KOPT-K1 (cell line): ENCODE results near the gene PROX1.

Experiments
- H3K27ac ChIP-seq: fragments of 200-600 bp; sonication (generic); 2 replicates; pipeline ENCODE4 v1.5.1; 2016; ENCODE audit warnings: antibody characterized with exemption, mild to moderate bottlenecking, low read depth, low read length; ENCODE audit not compliant: poor library complexity, severe bottlenecking
- H3K36me3 ChIP-seq: fragments of 200-600 bp; sonication (generic); 2 replicates; pipeline ENCODE4 v1.5.1; 2017; ENCODE audit warnings: antibody characterized with exemption, mild to moderate bottlenecking, low read length, moderate library complexity; ENCODE audit not compliant: insufficient read depth
- H3K9me3 ChIP-seq: fragments of 200-600 bp; sonication (generic); 2 replicates; pipeline ENCODE4 v1.5.1; 2017; ENCODE audit warnings: antibody characterized with exemption, low read length, mild to moderate bottlenecking; ENCODE audit not compliant: insufficient read depth, poor library complexity, severe bottlenecking

PROX1 gene

DNA sequence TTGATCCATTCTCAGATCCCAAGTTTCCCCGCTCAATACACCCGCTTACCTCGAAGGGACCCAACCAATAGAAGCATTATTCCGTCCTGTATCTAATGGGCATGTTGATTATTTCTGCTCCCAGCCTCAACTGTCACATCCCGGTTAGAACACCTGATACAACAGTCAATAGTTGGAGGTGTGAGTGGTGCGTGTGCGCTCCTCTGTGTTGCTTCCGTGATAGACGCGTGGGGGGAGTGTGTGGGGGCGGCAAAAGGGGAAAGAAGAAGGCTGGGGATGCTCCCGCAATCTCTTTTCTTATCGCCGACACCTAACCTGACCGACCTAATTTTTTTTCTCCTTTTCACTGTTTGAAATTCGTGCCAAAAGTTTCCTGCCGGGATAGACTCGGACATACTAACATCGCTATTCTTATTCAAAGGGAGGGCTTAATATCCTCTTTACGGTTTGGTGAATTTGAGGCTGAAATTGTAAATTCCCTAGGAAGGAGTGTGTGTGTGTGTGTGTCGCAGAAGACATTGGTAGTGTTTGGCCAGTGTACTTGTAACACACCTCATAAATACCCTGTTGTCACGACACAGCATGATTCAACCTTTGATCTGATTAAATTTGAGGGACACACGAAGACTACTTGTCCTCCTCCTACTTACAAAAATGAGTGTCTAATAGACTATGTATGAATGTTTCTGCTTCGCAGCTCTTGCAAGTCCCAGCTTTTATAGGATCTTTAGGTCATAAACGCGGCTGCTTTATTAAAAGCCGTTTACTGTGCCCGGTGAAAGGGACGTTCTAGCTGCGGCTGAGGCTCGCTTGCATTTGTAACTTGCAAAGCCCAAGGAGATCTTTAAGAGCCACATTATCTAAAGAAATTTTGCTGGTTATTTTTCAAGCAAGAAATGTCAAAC, 1.5 kb upstream of the PROX1 start:
- H3K9me3 ChIP-seq, result no peaks in the 10 kb centered on the region
- H3K36me3 ChIP-seq, result no peaks in the 10 kb centered on the region
- H3K27ac ChIP-seq, result no peak overlapping the region

DNA sequence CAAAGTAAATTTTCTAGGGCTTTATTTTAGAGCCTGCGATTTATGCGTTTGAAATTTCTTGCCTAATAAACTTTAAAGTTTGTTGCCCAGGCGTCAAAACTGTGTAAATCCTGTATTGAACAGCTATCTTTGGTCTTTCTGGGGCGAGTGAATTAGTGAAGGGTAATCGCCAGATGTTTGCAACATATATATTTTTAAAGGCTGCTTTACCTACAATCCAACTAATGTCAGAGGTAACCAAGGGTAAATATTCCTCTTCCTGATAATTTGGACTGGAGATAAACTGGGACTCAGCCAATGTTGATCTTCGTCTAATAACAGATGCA, 885 bp upstream of the PROX1 start:
- Histone ChIP-seq H3K27ac (no peak overlapping the region), H3K9me3 (no peaks in the 10 kb centered on the region), H3K36me3 (no peaks in the 10 kb centered on the region)

- Histone ChIP-seq H3K9me3 (no peaks in the 10 kb centered on the region), H3K27ac (peak overlapping the region; percentile 54), H3K36me3 (no peaks in the 10 kb centered on the region)
These were observed 299 bp upstream of the PROX1 start for GRCh38 chr1:213987422-213987926.

DNA sequence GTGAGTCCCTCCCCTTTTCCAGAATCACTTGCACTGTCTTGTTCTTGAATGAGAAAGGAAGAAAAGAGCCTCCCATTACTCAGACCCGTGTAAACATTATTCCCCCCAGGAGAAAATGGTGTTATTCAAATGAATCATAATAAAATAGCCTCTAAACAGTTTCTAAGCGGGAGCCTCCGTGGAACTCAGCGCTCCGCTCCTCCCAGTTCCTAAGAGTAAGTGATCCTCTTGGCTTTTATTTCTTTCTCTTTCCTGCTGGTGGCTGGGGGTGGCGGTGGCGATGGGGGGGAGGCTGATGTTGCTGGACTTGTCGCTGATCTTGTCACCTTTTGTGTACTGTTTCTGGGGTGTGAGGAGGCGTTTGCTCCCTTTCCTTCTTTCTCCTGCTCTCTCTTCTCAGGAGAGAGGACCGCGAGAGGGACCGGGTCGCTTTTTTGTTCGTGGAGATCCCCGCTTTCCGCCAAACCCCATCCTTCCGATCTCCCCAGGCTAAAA, 781 bp downstream of the PROX1 start:
- Histone ChIP-seq H3K36me3 (no peaks in the 10 kb centered on the region), H3K9me3 (no peaks in the 10 kb centered on the region), H3K27ac (peak overlapping the region; percentile 54)

DNA sequence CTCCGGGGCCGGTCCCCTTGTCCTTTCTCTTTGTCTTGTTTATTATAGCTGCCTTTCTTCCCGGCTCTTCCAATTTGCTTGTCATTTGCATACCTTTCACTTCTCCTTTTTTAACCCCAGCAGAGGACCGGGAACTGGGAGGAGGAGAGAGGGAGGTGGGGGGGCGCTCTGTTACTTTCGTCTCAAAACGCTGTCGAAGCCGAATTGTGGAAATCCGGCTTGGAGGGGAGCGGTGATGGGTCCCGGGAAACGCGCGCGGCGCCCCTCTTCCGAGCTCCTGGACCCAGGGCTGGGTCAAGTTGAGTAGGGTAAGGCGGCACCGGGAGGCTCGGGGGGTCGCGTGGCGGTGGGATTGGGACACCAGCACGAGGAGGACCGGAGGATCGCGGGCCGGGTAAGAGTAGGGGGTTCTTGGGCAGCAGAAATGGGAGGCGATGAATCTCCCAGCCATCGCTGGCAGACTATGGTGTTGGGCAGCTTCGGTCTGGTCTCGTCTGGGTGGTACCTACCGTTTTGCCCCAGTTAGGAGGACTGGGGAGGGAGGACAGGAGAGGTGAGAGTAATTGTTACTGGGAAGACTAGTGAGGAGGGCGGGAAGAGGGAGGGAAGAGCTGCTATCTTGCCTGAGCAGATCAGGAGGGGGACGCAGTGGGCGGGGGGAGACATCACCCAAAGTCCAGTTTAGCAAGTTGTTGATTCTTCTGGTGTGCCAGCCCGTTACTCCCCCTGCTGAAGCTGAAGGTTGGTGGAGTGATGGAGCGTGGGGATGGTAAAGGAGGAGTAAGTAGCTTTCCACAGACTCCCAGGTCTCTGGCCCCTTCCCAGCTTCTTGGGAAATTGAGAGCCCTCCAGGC, 1.5 kb downstream of the PROX1 start:
- Histone ChIP-seq H3K36me3 (no peaks in the 10 kb centered on the region), H3K9me3 (no peaks in the 10 kb centered on the region), H3K27ac (no peak overlapping the region)

GRCh38 chr1:213993929-213994328, 6.2 kb downstream of the PROX1 start:
- H3K36me3 ChIP-seq, result no peaks in the 10 kb centered on the region
- no peak overlapping the region for H3K27ac ChIP-seq
- no peaks in the 10 kb centered on the region for H3K9me3 ChIP-seq

DNA sequence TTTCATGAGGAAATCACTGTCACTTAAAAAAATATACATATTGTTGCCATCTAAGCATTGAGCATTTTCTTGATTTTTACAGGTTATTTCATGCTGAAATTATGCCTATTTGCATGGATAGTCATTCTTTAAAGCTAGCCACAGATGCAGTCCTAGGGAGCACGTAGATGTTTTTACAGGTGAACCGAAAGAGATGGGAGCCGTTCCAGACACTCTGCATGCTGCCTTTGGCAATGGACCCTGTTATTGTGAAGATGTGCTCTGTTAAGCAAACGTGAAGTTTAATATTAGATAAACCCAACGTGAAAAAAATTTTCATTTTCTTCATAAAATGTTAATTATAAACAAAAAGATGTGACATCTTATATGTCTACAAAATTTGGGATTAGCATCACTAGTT, 7.1 kb downstream of the PROX1 start:
- Histone ChIP-seq H3K9me3 (no peaks in the 10 kb centered on the region), H3K27ac (no peak overlapping the region), H3K36me3 (no peaks in the 10 kb centered on the region)

DNA sequence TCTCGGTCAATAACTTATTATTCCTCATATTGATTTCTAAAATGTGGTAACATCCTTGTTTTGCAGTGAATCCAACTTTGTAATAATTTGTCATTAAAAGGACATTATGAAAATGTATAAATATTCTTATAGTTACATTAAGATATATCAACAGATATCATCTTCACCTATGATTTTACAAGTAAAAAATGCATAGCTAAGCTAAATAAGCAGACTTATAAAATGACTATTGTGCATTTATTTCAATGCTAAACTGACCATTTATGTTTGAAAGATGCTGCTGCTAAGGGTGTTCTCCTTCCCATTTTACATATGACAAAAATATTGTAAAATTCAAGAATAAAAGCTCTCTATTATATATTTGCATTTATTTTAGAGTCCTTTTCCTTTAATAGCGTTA, 7.8 kb downstream of the PROX1 start:
- H3K27ac ChIP-seq, result no peak overlapping the region
- no peaks in the 10 kb centered on the region for H3K9me3 ChIP-seq
- H3K36me3 ChIP-seq, result no peaks in the 10 kb centered on the region

GRCh38 chr1:213996320-213997037, 8.7 kb downstream of the PROX1 start:
- Histone ChIP-seq H3K27ac (no peak overlapping the region), H3K9me3 (no peaks in the 10 kb centered on the region), H3K36me3 (no peaks in the 10 kb centered on the region)

DNA sequence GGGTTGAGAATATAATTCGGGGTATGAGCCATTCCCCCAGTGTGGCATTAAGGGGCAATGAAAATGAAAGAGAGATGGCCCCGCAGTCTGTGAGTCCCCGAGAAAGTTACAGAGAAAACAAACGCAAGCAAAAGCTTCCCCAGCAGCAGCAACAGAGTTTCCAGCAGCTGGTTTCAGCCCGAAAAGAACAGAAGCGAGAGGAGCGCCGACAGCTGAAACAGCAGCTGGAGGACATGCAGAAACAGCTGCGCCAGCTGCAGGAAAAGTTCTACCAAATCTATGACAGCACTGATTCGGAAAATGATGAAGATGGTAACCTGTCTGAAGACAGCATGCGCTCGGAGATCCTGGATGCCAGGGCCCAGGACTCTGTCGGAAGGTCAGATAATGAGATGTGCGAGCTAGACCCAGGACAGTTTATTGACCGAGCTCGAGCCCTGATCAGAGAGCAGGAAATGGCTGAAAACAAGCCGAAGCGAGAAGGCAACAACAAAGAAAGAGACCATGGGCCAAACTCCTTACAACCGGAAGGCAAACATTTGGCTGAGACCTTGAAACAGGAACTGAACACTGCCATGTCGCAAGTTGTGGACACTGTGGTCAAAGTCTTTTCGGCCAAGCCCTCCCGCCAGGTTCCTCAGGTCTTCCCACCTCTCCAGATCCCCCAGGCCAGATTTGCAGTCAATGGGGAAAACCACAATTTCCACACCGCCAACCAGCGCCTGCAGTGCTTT, 9.4 kb downstream of the PROX1 start:
- H3K9me3 ChIP-seq, result no peaks in the 10 kb centered on the region
- no peak overlapping the region for H3K27ac ChIP-seq
- H3K36me3 ChIP-seq, result no peaks in the 10 kb centered on the region

DNA sequence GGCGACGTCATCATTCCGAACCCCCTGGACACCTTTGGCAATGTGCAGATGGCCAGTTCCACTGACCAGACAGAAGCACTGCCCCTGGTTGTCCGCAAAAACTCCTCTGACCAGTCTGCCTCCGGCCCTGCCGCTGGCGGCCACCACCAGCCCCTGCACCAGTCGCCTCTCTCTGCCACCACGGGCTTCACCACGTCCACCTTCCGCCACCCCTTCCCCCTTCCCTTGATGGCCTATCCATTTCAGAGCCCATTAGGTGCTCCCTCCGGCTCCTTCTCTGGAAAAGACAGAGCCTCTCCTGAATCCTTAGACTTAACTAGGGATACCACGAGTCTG, 10.0 kb downstream of the PROX1 start:
- no peaks in the 10 kb centered on the region for H3K36me3 ChIP-seq
- H3K27ac ChIP-seq, result no peak overlapping the region
- no peaks in the 10 kb centered on the region for H3K9me3 ChIP-seq

DNA sequence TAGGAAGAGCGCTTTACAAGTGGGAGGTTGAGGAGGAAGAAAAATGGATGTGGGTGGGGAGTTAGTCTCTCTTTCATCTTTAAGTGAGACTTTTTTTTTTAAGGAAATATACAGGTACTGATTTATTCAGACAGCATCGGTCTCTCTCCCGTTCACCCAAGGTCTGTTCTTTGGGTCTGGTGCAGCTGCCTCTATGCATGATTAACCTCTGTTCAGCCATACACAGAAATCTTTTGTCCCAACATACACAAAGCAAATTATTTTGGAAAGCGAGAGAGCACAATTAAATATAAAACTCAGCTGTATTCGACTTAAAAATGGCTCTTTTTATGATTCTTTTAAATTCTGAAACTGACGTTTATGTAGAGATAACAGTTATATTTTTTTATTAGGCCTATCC, 11.0 kb downstream of the PROX1 start:
- Histone ChIP-seq H3K27ac (no peak overlapping the region), H3K9me3 (no peaks in the 10 kb centered on the region), H3K36me3 (no peaks in the 10 kb centered on the region)

- Histone ChIP-seq H3K9me3 (no peaks in the 10 kb centered on the region), H3K27ac (no peak overlapping the region)
These were observed 12.0 kb downstream of the PROX1 start for GRCh38 chr1:213999732-214000131.

DNA sequence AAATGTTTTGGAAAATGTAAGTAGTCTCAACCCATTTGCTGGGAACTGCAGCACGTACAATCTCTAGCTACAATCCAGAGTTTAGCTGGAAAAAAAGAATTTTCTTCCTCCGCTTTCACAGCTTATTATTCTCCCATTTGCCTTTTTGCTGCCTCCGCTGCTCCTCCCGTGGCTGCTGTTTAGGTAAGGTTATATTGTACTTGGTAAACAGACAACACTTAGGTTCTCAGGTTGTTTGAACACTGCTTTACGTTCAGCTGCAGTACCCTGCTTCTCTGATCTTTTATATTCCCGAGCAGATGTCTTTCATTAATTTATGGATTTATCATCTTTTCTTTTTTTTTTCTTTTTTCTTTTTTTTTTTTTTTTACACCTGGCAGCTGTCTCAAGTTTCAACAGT, 14.3 kb downstream of the PROX1 start:
- no peaks in the 10 kb centered on the region for H3K9me3 ChIP-seq
- H3K36me3 ChIP-seq, result no peaks in the 10 kb centered on the region
- no peak overlapping the region for H3K27ac ChIP-seq

More at GRCh38 chr1:213999732-214000131, 12.0 kb downstream of the PROX1 start:
- H3K36me3 ChIP-seq, result no peaks in the 10 kb centered on the region
